Hepatocyte (in vitro differentiated cells): ENCODE results near the gene CETN3. TPM values are rescaled to one million over a fixed set of nuclear protein-coding genes. Genes with fewer than 3 reads are reported as not detected.

Experiments used
- DNase-seq: peaks from one replicate; pipeline ENCODE4 v3.0.0-alpha.2; 2016; ENCODE audit warnings: low spot score
- H2AFZ ChIP-seq: fragments of 200-600 bp; sonication (generic); 2 replicates; pipeline ENCODE4 v1.6.0; 2016; ENCODE audit warnings: antibody characterized with exemption, mild to moderate bottlenecking
- H3K27ac ChIP-seq: fragments of 200-600 bp; sonication (generic); 2 replicates; pipeline ENCODE4 v1.5.1; 2016; ENCODE audit warnings: mild to moderate bottlenecking
- H3K27me3 ChIP-seq: fragments of 200-600 bp; sonication (generic); 2 replicates; pipeline ENCODE4 v1.6.1; 2016
- H3K36me3 ChIP-seq: fragments of 200-600 bp; sonication (generic); replicated peaks from 2 replicates; pipeline ENCODE4 v1.5.1; 2016; ENCODE audit warnings: low read depth; ENCODE audit not compliant: insufficient read depth
- H3K4me1 ChIP-seq: fragments of 200-600 bp; sonication (generic); 2 replicates; pipeline ENCODE4 v1.5.1; 2016; ENCODE audit warnings: mild to moderate bottlenecking, moderate library complexity; ENCODE audit not compliant: insufficient read depth
- H3K4me2 ChIP-seq: fragments of 200-600 bp; sonication (generic); 2 replicates; pipeline ENCODE4 v1.6.0; 2016
- H3K4me3 ChIP-seq: fragments of 200-600 bp; sonication (generic); 2 replicates; pipeline ENCODE4 v1.5.1; 2016; ENCODE audit warnings: mild to moderate bottlenecking
- H3K79me2 ChIP-seq: fragments of 200-600 bp; sonication (generic); 2 replicates; pipeline ENCODE4 v1.6.0; 2017; ENCODE audit warnings: mild to moderate bottlenecking
- H3K9me2 ChIP-seq: fragments of 200-600 bp; sonication (generic); replicated peaks from 2 replicates; pipeline ENCODE4 v1.6.0; 2017; ENCODE audit warnings: mild to moderate bottlenecking; ENCODE audit not compliant: insufficient read depth
- H3K9me3 ChIP-seq: fragments of 200-600 bp; sonication (generic); 2 replicates; pipeline ENCODE4 v1.5.1; 2016; ENCODE audit warnings: low read depth, mild to moderate bottlenecking
- H4K20me1 ChIP-seq: fragments of 200-600 bp; sonication (generic); 2 replicates; pipeline ENCODE4 v1.6.0; 2016; ENCODE audit warnings: mild to moderate bottlenecking; ENCODE audit not compliant: insufficient read depth, poor library complexity, severe bottlenecking
- EZH2 ChIP-seq: fragments of 200-600 bp; sonication (generic); IDR thresholded peaks from 2 replicates; pipeline ENCODE4 v1.6.1; 2016; ENCODE audit warnings: antibody characterized with exemption, mild to moderate bottlenecking, borderline replicate concordance
- EZH2phosphoT487 ChIP-seq: fragments of 200-600 bp; sonication (generic); IDR thresholded peaks from one replicate; pipeline ENCODE4 v1.6.1; 2018; ENCODE audit warnings: antibody characterized with exemption, mild to moderate bottlenecking, low read depth, moderate library complexity; ENCODE audit not compliant: unreplicated experiment, severe bottlenecking
- WGBS: methylation state at CpG from one replicate; pipeline ENCODE4 v1.1.6; 2016; ENCODE audit warnings: low lambda C conversion rate; ENCODE audit errors: missing lambda C conversion rate; 5-methylcytosine and 5-hydroxymethylcytosine counted together
- polyA plus RNA-seq: library from polyadenylated mRNA; unstranded; fragments of >200 nt; fragmentation: Nextera tagmentation; extraction: Ambion mirVana; gene quantifications from 2 replicates; pipeline ENCODE4 v1.2.1, GENCODE V29; 2016
- total RNA-seq: library from RNA; depleted of rRNA; stranded (reverse); fragments of >200 nt; gene quantifications from 2 replicates; pipeline ENCODE4 v1.2.3, GENCODE V29; 2014
- TF ChIP-seq, protein P1 (sequence below): fragments of 200-600 bp; sonication (generic); IDR thresholded peaks from 2 replicates; pipeline ENCODE4 v1.5.1; 2016; ENCODE audit warnings: antibody characterized with exemption, mild to moderate bottlenecking; ENCODE audit not compliant: poor library complexity

CETN3 gene
- total and polyA plus RNA-seq, 2 experiments from 2014 or later, result 15.7 to 37.0 TPM

DNA sequence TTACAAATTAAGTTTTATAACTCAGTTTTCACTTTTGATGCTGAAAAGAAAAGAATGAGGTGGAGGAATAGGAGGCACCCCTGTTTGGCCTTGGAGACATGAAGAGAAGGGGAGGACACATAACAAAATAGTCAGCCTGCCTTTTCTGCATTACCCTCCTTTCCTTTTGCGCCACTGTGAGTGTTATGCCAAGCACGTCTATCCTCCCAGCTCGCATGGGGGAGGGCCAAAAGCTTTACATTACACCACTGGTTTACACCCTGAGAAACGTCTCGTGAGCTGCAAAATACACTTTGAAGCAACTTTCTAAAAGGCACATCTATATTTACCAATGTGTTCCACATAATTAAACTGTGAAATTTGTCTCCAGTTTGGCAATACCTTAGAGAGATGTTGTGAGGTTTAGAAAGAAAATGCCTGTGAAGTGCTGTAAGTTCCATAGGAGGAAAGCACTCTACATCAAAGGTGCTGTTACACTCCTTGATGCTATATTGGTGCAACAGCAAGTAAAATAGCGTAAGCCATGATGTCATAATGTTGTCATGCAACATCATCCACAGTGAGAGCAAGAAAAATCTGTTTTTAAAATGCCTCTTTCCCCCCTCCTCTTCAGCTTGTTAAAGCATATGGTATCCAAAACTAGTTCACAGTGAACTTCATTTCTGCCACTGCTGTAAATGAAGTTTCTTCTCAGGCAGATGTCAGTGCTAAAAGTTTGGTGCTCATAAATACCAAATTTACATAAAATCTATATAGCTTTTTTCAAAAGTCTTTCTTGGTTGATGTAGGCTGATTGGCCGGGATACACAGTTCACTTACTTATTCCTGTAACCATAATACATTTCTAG lies 50.3 kb downstream of the CETN3 start:
- H3K4me3 ChIP-seq, result no peak overlapping the region
- no peak overlapping the region for H3K4me2 ChIP-seq
- H2AFZ ChIP-seq, result no peak overlapping the region
- no peaks in the 10 kb centered on the region for H3K4me1 ChIP-seq
- H3K36me3 ChIP-seq, result no peaks in the 10 kb centered on the region
- no peaks in the 10 kb centered on the region for H3K79me2 ChIP-seq
- no peak for DNase-seq
- TF ChIP-seq, protein P1, sequence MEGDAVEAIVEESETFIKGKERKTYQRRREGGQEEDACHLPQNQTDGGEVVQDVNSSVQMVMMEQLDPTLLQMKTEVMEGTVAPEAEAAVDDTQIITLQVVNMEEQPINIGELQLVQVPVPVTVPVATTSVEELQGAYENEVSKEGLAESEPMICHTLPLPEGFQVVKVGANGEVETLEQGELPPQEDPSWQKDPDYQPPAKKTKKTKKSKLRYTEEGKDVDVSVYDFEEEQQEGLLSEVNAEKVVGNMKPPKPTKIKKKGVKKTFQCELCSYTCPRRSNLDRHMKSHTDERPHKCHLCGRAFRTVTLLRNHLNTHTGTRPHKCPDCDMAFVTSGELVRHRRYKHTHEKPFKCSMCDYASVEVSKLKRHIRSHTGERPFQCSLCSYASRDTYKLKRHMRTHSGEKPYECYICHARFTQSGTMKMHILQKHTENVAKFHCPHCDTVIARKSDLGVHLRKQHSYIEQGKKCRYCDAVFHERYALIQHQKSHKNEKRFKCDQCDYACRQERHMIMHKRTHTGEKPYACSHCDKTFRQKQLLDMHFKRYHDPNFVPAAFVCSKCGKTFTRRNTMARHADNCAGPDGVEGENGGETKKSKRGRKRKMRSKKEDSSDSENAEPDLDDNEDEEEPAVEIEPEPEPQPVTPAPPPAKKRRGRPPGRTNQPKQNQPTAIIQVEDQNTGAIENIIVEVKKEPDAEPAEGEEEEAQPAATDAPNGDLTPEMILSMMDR, result no peak
- no peak for TF ChIP-seq EZH2
- TF ChIP-seq EZH2phosphoT487, result no peak
- H3K27me3 ChIP-seq, result no peaks in the 10 kb centered on the region
- no peaks in the 10 kb centered on the region for H4K20me1 ChIP-seq
- 90% methylated on average over 7 of the region's 7 CpGs for WGBS
- no peaks in the 10 kb centered on the region for H3K9me2 ChIP-seq
- H3K9me3 ChIP-seq, result no peaks in the 10 kb centered on the region
- H3K27ac ChIP-seq, result no peak overlapping the region

DNA sequence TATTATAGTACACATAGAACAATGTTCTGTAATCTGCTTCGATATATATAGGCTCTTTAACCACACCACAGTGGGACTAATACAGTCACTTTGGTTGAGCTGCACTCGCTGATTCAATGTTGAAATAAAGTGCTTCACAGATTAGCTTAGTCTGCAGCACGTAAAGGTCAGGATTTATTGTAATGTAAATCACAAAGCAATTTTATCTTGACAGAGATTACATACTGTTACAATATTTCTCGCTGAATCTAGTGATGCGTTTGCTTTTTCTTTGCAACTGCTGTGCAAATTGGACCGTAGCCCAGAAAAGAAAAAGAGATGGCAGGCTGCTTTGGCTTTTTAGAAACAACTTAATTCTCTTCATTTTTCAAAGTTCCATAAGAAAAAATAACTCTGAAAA lies 52.9 kb downstream of the CETN3 start:
- no peak overlapping the region for H3K4me3 ChIP-seq
- no peaks in the 10 kb centered on the region for H3K9me2 ChIP-seq
- no peak overlapping the region for H3K27ac ChIP-seq
- no peak overlapping the region for H2AFZ ChIP-seq
- no peak overlapping the region for H3K4me2 ChIP-seq
- no peaks in the 10 kb centered on the region for H3K79me2 ChIP-seq
- no peaks in the 10 kb centered on the region for H3K27me3 ChIP-seq
- TF ChIP-seq EZH2 (no peak), EZH2phosphoT487 (no peak)
- TF ChIP-seq, protein P1, result no peak
- no peak for DNase-seq
- WGBS, result 56% methylated on average over 6 of the region's 6 CpGs
- H3K4me1 ChIP-seq, result no peaks in the 10 kb centered on the region
- no peaks in the 10 kb centered on the region for H4K20me1 ChIP-seq
- no peaks in the 10 kb centered on the region for H3K9me3 ChIP-seq
- no peaks in the 10 kb centered on the region for H3K36me3 ChIP-seq

DNA sequence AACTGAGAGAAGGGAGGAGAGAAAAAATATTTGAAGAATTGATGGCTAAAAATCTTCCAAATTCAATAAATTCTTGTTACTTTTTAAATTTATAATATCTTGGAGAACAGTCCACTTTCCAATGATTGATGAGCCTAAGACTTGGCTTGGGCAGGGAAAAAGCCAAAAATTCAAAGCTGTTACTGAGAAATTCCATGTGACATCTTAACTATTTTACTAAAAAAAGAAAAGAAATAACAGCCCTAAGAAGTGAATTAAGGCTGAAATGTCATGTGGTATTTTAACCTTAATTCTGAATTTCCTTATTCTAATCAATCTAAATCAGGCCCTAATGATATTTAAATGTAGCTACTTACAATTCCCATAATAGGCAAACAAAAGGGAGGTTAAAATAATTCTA lies 53.4 kb downstream of the CETN3 start:
- no peak overlapping the region for H3K27ac ChIP-seq
- no peak overlapping the region for H3K4me2 ChIP-seq
- H3K9me3 ChIP-seq, result no peaks in the 10 kb centered on the region
- H3K4me1 ChIP-seq, result no peaks in the 10 kb centered on the region
- no peak overlapping the region for H3K4me3 ChIP-seq
- H3K9me2 ChIP-seq, result no peaks in the 10 kb centered on the region
- H2AFZ ChIP-seq, result no peak overlapping the region
- no peaks in the 10 kb centered on the region for H3K36me3 ChIP-seq
- H3K79me2 ChIP-seq, result no peaks in the 10 kb centered on the region
- no peaks in the 10 kb centered on the region for H4K20me1 ChIP-seq
- H3K27me3 ChIP-seq, result no peaks in the 10 kb centered on the region
- no peak for DNase-seq
- no peak for TF ChIP-seq EZH2phosphoT487
- TF ChIP-seq EZH2, result no peak
- TF ChIP-seq, protein P1, result no peak

DNA sequence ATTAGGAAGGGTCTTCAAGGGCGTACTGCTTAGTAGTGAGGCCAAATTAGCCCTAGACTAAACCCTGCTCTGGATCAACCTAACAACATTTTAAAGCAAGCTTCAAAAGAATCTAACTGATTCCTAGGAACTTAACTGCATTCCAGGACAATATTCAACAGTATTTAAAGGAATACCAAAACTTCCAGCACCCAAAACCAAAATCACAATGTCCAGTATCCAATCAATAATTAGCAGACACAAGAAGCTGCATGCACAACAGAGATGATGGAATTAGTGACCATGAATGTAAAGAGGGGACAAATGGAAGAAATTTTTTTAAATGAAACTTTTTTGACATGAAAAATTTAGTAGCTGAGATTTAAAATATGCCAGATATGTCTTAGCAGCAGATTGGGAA lies 53.9 kb downstream of the CETN3 start:
- DNase-seq, result no peak
- Histone ChIP-seq H3K4me3 (no peak overlapping the region), H3K9me2 (no peaks in the 10 kb centered on the region), H3K79me2 (no peaks in the 10 kb centered on the region), H3K36me3 (no peaks in the 10 kb centered on the region), H3K9me3 (no peaks in the 10 kb centered on the region), H3K27ac (no peak overlapping the region), H2AFZ (no peak overlapping the region), H3K4me2 (no peak overlapping the region), H3K4me1 (no peaks in the 10 kb centered on the region), H4K20me1 (no peaks in the 10 kb centered on the region), H3K27me3 (no peaks in the 10 kb centered on the region)
- TF ChIP-seq EZH2, result no peak
- 83% methylated on average over 1 of the region's 1 CpG for WGBS
